GM18867 (cell line): ENCODE measurements around the gene PATE3.

Experiments used
- ATAC-seq: cut with Tn5 transposase; IDR thresholded peaks from one replicate; pipeline ENCODE4 v1.9.1; 2021; ENCODE audit warnings: mild to moderate bottlenecking, moderate library complexity; ENCODE audit not compliant: unreplicated experiment

The PATE3 gene

GRCh38 chr11:125787827-125788226, at the start of gene PATE3:
Gene PATE3 (plus strand): TSS chr11:125788127. CDS start chr11:125788152, 25 bp downstream.
- ATAC-seq, result no peak

- ATAC-seq, result no peak
Measured at GRCh38 chr11:125740617-125741016, 47.3 kb upstream of the PATE3 start.

GRCh38 chr11:125743681-125744080, 44.2 kb upstream of the PATE3 start:
- no peak for ATAC-seq

- no peak for ATAC-seq
Measured at GRCh38 chr11:125745979-125746378, 41.9 kb upstream of the PATE3 start, which contains the start of gene PATE1. Gene PATE1 (plus strand): TSS chr11:125746279. CDS start chr11:125746305, 26 bp downstream.

- no peak for ATAC-seq
Measured at GRCh38 chr11:125750629-125751028, 37.3 kb upstream of the PATE3 start.

- ATAC-seq, result no peak
Measured at GRCh38 chr11:125756050-125756449, 31.9 kb upstream of the PATE3 start.

- no peak for ATAC-seq
Measured at GRCh38 chr11:125762445-125762844, 25.5 kb upstream of the PATE3 start.

GRCh38 chr11:125763483-125763882, 24.4 kb upstream of the PATE3 start:
- ATAC-seq, result no peak

GRCh38 chr11:125766251-125766650, 21.7 kb upstream of the PATE3 start:
- no peak for ATAC-seq

- no peak for ATAC-seq
Measured at GRCh38 chr11:125768336-125769046, 19.4 kb upstream of the PATE3 start.

GRCh38 chr11:125770583-125770982, 17.3 kb upstream of the PATE3 start:
- ATAC-seq, result no peak

GRCh38 chr11:125772834-125773505, 15.0 kb upstream of the PATE3 start:
- ATAC-seq, result no peak

- ATAC-seq, result no peak
Measured at GRCh38 chr11:125773516-125773915, 14.4 kb upstream of the PATE3 start.

GRCh38 chr11:125777309-125777708, 10.6 kb upstream of the PATE3 start:
- no peak for ATAC-seq

GRCh38 chr11:125778728-125779127, 9.2 kb upstream of the PATE3 start, which contains the start of gene PATE2:
Gene PATE2 (minus strand): TSS chr11:125778828. CDS start chr11:125778773, 55 bp downstream.
- ATAC-seq, result no peak

GRCh38 chr11:125784678-125785077, 3.2 kb upstream of the PATE3 start:
- no peak for ATAC-seq

- ATAC-seq, result no peak
Measured at GRCh38 chr11:125790825-125791224, 2.9 kb downstream of the PATE3 start.

GRCh38 chr11:125797641-125798040, 9.7 kb downstream of the PATE3 start:
- no peak for ATAC-seq

GRCh38 chr11:125799808-125800207, 11.9 kb downstream of the PATE3 start:
- no peak for ATAC-seq

- ATAC-seq, result no peak
Measured at GRCh38 chr11:125802387-125802786, 14.5 kb downstream of the PATE3 start.

GRCh38 chr11:125807909-125808308, 20.0 kb downstream of the PATE3 start:
- ATAC-seq, result no peak

- no peak for ATAC-seq
Measured at GRCh38 chr11:125833016-125833415, 45.1 kb downstream of the PATE3 start, which contains the start of gene PATE4. Gene PATE4 (plus strand): TSS chr11:125833316. CDS start chr11:125833360, 44 bp downstream.
